Epithelial cell of esophagus (primary cell): ENCODE measurements around the gene GRIK2.

Source experiments
- DNase-seq: peaks from one replicate; pipeline ENCODE4 v3.0.0; 2010; ENCODE audit warnings: low read depth
- H3K4me3 ChIP-seq: 2 replicates; pipeline ENCODE4 v1.5.1; 2011; ENCODE audit warnings: mild to moderate bottlenecking, low read length, control low read depth
- CTCF ChIP-seq: IDR thresholded peaks from 2 replicates; pipeline ENCODE4 v1.5.1; 2011; ENCODE audit warnings: low read depth, mild to moderate bottlenecking, low read length, control low read depth, inconsistent platforms; ENCODE audit not compliant: insufficient read depth; ENCODE audit errors: missing control alignments

GRIK2 gene

DNA sequence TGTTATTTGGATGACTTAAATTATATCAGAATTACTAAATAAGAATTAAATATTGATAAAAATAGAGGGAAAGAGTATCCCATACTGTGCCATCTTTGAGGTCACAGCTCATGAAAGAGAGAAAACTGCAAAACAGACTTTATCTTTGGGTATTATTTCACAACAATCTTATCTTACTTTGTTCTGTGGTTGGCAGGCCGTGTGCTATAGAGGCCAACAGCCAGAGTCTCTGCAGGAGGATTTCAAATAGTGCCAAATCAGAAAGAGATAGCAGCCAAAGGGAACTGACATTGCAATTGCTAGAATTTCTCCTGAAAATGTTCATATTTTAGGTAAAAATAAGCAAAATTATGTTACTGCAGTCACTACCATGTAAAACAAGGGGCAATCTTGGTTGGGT, 354.2 kb downstream of the GRIK2 start:
- no peak for TF ChIP-seq CTCF
- no peak overlapping the region for H3K4me3 ChIP-seq
- no peak for DNase-seq

- no peak for TF ChIP-seq CTCF
- H3K4me3 ChIP-seq: no peak overlapping the region
- DNase-seq: no peak
These were observed 362.4 kb downstream of the GRIK2 start for GRCh38 chr6:101755931-101756330.

DNA sequence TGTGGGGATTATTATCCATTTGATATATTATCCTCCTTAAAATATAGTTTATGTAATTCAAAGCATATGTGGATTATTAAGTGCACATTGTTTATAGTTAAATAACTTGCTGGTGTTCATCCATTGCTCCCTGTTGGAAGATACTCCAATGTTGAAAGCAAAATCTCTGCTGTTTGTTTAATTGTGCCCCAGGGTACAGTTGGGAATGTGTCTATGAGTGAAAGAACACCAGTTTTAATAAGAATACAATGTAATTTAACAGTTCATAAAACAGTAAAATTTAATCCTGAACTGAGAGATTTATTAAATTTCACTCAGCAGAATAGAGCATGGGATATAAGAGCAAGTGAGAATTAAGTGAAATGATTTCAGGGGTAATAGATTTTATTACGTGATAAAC, 364.9 kb downstream of the GRIK2 start:
- DNase-seq: no peak
- H3K4me3 ChIP-seq: no peak overlapping the region
- no peak for TF ChIP-seq CTCF

DNA sequence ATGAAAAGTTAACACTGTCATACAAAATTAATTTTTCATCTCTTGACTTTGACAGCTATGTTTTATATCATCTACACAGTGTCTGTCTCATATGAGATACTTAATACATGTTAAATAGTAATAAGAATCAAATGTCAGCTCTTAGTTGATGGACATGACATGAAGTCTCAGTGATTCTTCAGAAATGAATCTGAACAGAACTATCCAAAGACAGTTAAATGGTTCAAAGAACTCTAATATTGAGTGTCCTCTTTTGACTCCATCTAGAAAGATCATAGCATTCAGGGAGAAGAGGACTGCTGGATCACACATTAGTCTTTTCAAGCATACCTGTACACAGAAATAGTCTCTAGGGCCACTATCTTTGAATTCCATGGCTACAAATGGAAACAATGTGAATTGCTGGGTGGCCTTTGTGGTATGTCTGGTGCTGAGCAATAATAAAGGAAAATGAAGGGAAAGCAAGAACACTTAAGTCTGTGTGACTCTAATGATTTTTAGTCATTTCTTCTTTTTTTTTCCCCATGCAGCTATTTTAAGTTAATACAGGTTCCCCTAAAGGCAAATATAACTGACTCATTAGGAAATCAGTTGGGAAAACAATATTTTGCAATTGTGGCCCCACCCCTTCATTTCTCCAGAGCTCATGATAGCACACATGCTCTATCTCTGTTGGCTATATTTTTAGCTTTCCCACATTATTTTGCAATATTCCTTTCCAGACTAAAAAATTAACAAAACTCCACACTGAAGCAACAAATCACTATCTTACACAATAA, 367.5 kb downstream of the GRIK2 start:
- peak; percentile 93 for DNase-seq
- H3K4me3 ChIP-seq: no peak overlapping the region
- no peak for TF ChIP-seq CTCF

DNA sequence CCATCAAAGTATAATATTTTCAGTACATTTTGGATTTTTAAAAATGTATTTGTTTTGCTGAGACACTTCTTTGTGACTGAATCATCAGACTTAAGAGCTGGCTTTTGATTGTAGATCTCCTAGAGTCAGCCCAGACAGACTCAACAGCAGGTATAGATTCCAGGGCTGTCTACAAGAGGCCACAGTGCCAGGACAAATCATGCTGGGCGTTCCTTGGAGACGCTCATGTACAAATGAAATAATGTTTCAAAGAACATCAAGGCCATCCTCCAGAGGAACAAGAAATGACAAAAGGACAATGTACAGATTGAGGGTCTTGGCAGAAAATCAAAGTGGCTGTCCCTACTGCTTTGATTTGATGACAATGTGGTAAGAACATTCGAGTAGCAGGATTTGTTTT, 369.3 kb downstream of the GRIK2 start:
- no peak overlapping the region for H3K4me3 ChIP-seq
- no peak for TF ChIP-seq CTCF
- peak; percentile 57 for DNase-seq

GRCh38 chr6:101765281-101765680, 371.8 kb downstream of the GRIK2 start:
- no peak overlapping the region for H3K4me3 ChIP-seq
- TF ChIP-seq CTCF: no peak
- no peak for DNase-seq

DNA sequence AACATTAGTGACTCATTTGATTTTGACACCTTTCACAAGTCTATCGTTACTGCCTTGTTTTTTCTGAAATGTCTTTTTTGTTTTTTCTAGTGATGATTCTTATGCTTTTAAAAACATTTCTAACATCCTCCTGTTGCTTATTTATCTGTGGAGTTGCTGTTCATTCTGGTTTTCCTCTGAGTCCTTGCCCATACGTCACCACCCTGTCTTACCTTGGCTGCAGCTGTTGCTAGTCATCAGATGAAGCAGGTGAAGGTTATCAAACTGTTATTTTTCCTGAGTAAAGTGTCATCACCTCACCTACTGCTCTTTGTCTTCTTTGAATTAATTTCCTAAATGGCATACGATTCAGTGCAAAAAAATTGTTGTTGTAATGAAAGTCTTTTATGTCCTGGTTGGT, 376.6 kb downstream of the GRIK2 start:
- no peak overlapping the region for H3K4me3 ChIP-seq
- DNase-seq: no peak
- no peak for TF ChIP-seq CTCF
